Measurements from ENCODE around the gene FBXL20. TPM values are rescaled to one million over a fixed set of nuclear protein-coding genes. Genes with fewer than 3 reads are reported as not detected.
"Not testable (repeated sequence)": the region's sequence is repeated elsewhere in the genome, so short reads cannot be mapped to it uniquely, and the experiment has no call there.

FBXL20 gene
- total RNA-seq, 3 donors from 2014 or later = 17.0 to 33.1 (median 25.3) TPM

DNA sequence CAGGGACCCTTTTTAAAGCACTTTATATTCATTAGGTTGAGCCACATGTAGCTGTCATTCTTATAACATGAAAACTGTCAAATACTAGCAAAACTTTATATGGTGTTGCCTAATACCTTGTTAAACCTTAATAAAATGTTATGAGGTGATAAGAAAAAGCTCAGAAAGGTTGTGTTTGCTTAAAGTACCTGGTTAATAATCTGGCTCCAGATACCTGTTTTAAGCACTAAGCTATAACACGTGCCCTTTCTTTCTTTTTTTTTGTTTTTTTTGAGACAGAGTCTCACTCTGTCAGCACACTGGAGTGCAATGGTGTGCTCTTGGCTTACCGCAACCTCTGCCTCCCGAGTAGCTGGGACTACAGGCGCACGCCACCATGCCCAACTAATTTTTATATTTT, 116.7 kb downstream of the FBXL20 start:
- H3K9me3 ChIP-seq = no peaks in the 10 kb centered on the region
- no peaks in the 10 kb centered on the region for H3K27me3 ChIP-seq
- H3K36me3 ChIP-seq = peaks cover 4% of the 10 kb centered on the region
- no peaks in the 10 kb centered on the region for H3K4me1 ChIP-seq
- no peak overlapping the region for H3K27ac ChIP-seq
- no peak overlapping the region for H3K4me3 ChIP-seq
- intact Hi-C loops (cut with DNase I; ENCODE audit: low total_unique reads) = no loop called here
- DNase-seq (ENCODE audit: low spot score in 2 of 2) = no peak
- no peak for TF ChIP-seq POLR2AphosphoS5 (IDR thresholded peaks at IDR 0.05)
- TF ChIP-seq, protein P1, sequence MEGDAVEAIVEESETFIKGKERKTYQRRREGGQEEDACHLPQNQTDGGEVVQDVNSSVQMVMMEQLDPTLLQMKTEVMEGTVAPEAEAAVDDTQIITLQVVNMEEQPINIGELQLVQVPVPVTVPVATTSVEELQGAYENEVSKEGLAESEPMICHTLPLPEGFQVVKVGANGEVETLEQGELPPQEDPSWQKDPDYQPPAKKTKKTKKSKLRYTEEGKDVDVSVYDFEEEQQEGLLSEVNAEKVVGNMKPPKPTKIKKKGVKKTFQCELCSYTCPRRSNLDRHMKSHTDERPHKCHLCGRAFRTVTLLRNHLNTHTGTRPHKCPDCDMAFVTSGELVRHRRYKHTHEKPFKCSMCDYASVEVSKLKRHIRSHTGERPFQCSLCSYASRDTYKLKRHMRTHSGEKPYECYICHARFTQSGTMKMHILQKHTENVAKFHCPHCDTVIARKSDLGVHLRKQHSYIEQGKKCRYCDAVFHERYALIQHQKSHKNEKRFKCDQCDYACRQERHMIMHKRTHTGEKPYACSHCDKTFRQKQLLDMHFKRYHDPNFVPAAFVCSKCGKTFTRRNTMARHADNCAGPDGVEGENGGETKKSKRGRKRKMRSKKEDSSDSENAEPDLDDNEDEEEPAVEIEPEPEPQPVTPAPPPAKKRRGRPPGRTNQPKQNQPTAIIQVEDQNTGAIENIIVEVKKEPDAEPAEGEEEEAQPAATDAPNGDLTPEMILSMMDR (IDR thresholded peaks at IDR 0.05) = no peak
- no peak for TF ChIP-seq POLR2A (IDR thresholded peaks at IDR 0.05)

DNA sequence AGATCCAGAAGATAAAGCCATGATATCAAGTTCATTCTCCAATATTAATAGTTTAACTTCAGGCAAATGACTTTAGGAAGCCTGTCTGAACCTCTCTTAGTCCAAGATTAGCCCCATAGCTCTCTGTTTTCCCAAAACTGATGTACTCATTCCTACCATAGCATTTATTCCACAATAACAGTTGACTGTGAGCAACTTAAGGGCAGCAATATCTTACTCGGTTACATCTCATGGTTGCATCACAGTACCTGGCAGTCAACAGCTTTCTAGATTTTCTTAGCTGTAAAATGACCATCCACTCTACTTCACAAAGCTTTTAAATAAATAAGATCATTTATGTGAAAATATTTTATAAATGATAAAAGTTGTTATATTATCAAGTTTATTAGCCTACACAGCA, 117.5 kb downstream of the FBXL20 start:
- no peaks in the 10 kb centered on the region for H3K4me1 ChIP-seq
- TF ChIP-seq POLR2A (IDR thresholded peaks at IDR 0.05) = no peak
- no peak for TF ChIP-seq POLR2AphosphoS5 (IDR thresholded peaks at IDR 0.05)
- TF ChIP-seq, protein P1 (IDR thresholded peaks at IDR 0.05) = no peak
- no peak for DNase-seq (ENCODE audit: low spot score in 2 of 2)
- intact Hi-C loops (cut with DNase I; ENCODE audit: low total_unique reads) = no loop called here
- H3K9me3 ChIP-seq = no peaks in the 10 kb centered on the region
- H3K27ac ChIP-seq = no peak overlapping the region
- H3K4me3 ChIP-seq = no peak overlapping the region
- H3K27me3 ChIP-seq = no peaks in the 10 kb centered on the region
- peaks cover 4% of the 10 kb centered on the region for H3K36me3 ChIP-seq

DNA sequence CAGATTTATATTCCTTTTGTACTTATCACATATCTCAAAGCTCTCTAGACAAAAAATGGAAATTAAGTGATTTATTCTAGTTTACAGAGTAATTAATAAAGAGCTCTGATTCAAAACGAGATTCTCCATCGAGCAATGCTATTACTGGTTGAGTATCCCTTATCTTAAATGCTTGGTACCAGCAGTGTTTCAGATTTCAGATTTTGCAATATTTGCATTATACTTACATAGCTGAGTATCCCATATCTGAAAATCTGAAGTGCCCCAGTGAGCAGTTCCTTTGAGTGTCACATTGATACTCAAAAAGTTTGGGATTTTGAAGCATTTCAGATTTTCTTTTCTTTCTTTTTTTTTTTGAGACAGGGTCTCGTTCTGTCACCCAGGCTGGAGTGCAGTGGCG, 118.3 kb downstream of the FBXL20 start:
- H3K27ac ChIP-seq = no peak overlapping the region
- H3K36me3 ChIP-seq = peaks cover 4% of the 10 kb centered on the region
- TF ChIP-seq, protein P1 (IDR thresholded peaks at IDR 0.05) = no peak
- no peak for TF ChIP-seq POLR2AphosphoS5 (IDR thresholded peaks at IDR 0.05)
- no peak for TF ChIP-seq POLR2A (IDR thresholded peaks at IDR 0.05)
- H3K9me3 ChIP-seq = no peaks in the 10 kb centered on the region
- intact Hi-C loops (cut with DNase I; ENCODE audit: low total_unique reads) = no loop called here
- no peaks in the 10 kb centered on the region for H3K4me1 ChIP-seq
- DNase-seq (ENCODE audit: low spot score in 2 of 2) = no peak
- H3K27me3 ChIP-seq = no peaks in the 10 kb centered on the region
- H3K4me3 ChIP-seq = no peak overlapping the region

DNA sequence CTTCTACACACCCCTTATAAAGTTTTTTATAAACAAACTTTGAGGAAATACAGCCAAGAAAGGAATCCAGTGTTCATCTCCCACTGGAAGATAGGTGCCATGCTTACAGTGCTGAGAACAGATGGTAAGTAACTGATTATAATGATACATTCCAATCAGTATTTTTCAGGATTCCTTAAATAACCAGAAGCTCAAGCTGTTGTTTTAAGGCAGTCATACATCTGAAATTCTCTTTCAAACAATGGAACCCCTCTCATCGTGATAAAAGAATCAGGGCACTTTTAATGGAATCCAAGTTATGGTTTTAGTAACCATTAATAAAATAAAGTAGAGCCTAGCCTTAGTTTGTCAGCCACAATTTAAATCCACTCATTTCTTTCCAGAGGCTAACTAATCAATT, 119.6 kb downstream of the FBXL20 start:
- Histone ChIP-seq H3K27me3 (no peaks in the 10 kb centered on the region), H3K9me3 (no peaks in the 10 kb centered on the region), H3K4me3 (no peak overlapping the region), H3K4me1 (no peaks in the 10 kb centered on the region), H3K36me3 (peaks cover 8% of the 10 kb centered on the region), H3K27ac (no peak overlapping the region)
- intact Hi-C loops (cut with DNase I; ENCODE audit: low total_unique reads) = no loop called here
- no peak for TF ChIP-seq POLR2AphosphoS5 (IDR thresholded peaks at IDR 0.05)
- DNase-seq (ENCODE audit: low spot score in 2 of 2) = no peak

DNA sequence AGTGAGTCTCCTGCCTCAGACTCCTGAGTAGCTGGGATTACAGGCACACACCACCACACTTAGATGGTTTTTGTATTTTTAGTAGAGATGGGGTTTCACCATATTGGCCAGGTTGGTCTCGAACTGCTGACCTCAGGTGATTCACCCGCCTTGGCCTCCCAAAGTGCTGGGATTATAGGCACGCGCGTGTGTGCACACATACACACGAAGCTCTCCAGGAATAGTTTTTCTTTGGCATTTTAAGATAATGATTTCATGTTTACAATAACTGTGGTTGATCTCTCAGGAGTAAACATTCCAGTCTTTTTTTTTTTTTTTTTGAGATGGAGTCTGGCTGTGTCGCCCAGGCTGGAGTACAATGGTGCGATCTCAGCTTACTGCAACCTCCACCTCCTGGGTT, 123.2 kb downstream of the FBXL20 start:
- H3K4me3 ChIP-seq; intact Hi-C loops (cut with DNase I; ENCODE audit: low total_unique reads): not testable (repeated sequence)

DNA sequence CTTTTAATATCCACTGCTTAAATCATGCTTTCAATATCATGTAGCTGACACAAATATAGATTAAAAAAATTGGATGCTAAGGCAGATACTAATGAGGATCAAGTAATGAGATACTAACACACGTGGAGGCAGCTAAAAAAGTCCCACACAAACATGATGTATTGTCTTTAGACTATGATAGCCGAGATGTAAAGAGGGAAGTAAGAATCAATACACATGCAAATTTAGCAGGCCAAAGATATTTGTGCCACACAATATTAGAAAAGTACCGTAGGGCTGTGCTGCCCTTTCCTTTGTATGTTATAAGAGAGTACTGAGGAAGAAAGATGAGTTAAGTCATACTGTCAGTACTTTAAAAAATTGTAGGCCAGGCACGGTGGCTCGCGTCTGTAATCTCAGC, 124.3 kb downstream of the FBXL20 start:
- Histone ChIP-seq H3K4me3 (no peak overlapping the region), H3K27ac (no peak overlapping the region), H3K9me3 (no peaks in the 10 kb centered on the region), H3K4me1 (no peaks in the 10 kb centered on the region), H3K36me3 (peaks cover 8% of the 10 kb centered on the region), H3K27me3 (no peaks in the 10 kb centered on the region)
- DNase-seq (ENCODE audit: low spot score in 2 of 2) = no peak
- intact Hi-C loops (cut with DNase I; ENCODE audit: low total_unique reads) = no loop called here
- TF ChIP-seq POLR2A (IDR thresholded peaks at IDR 0.05) (no peak), POLR2AphosphoS5 (IDR thresholded peaks at IDR 0.05) (no peak)
- TF ChIP-seq, protein P1 (IDR thresholded peaks at IDR 0.05) = no peak

More for the DNA sequence above, 123.2 kb downstream of the FBXL20 start:
- H3K4me1 ChIP-seq; H3K36me3 ChIP-seq; DNase-seq (ENCODE audit: low spot score in 2 of 2); H3K27ac ChIP-seq; H3K27me3 ChIP-seq; H3K9me3 ChIP-seq: not testable (repeated sequence)

Data from breast epithelium (tissue), 4 donors.